SK-N-SH treated with all-trans-retinoic acid at 6 μM for 48 hours (cell line): ENCODE data around the gene SUCLG1.

ENCODE experiments used
- ATAC-seq: fragments of 200-7000 bp; cut with Tn5 transposase; 3 replicates; pipeline ENCODE4 v1.9.1; 2020; ENCODE audit warnings: mild to moderate bottlenecking, moderate library complexity
- ARNTL ChIP-seq: fragments of 450-650 bp; formaldehyde crosslinking; IDR thresholded peaks from 2 replicates; pipeline ENCODE4 v1.5.0; 2020; ENCODE audit warnings: low read depth, mild to moderate bottlenecking, moderate library complexity, borderline replicate concordance
- CREB5 ChIP-seq: fragments of 250-450 bp; sonication (Bioruptor Pico); IDR thresholded peaks from 2 replicates; pipeline ENCODE4 v1.5.1; 2020; ENCODE audit warnings: low read depth, mild to moderate bottlenecking, moderate library complexity
- CSRNP3 ChIP-seq: fragments of 250-450 bp; sonication (Bioruptor Pico); IDR thresholded peaks from 2 replicates; pipeline ENCODE4 v1.5.1; 2021; ENCODE audit warnings: mild to moderate bottlenecking, moderate library complexity
- ESRRG ChIP-seq: fragments of 250-450 bp; sonication (Bioruptor Pico); IDR thresholded peaks from 2 replicates; pipeline ENCODE4 v1.6.1; 2021; ENCODE audit warnings: mild to moderate bottlenecking
- GLIS3 ChIP-seq: fragments of 250-450 bp; sonication (Bioruptor Pico); IDR thresholded peaks from 2 replicates; pipeline ENCODE4 v1.5.0; 2020; ENCODE audit warnings: mild to moderate bottlenecking, moderate library complexity
- ISL1 ChIP-seq: fragments of 250-450 bp; sonication (Bioruptor Pico); IDR thresholded peaks from 2 replicates; pipeline ENCODE4 v2.1.2; 2022; ENCODE audit warnings: mild to moderate bottlenecking, moderate library complexity
- OSR1 ChIP-seq: fragments of 250-450 bp; sonication (Bioruptor Pico); IDR thresholded peaks from 2 replicates; pipeline ENCODE4 v1.8.0; 2022; ENCODE audit warnings: moderate library complexity, mild to moderate bottlenecking, inconsistent platforms
- POU6F1 ChIP-seq: fragments of 250-450 bp; sonication (Bioruptor Pico); IDR thresholded peaks from 2 replicates; pipeline ENCODE4 v1.8.0; 2021; ENCODE audit warnings: low read depth, mild to moderate bottlenecking, moderate library complexity, borderline replicate concordance
- SNAI2 ChIP-seq: fragments of 250-450 bp; sonication (Bioruptor Pico); IDR thresholded peaks from 2 replicates; pipeline ENCODE4 v1.5.0; 2020; ENCODE audit warnings: mild to moderate bottlenecking, moderate library complexity
- TCF4 ChIP-seq: fragments of 250-450 bp; sonication (Bioruptor Pico); IDR thresholded peaks from 2 replicates; pipeline ENCODE4 v1.8.0; 2021; ENCODE audit warnings: mild to moderate bottlenecking, moderate library complexity, borderline replicate concordance
- TOX ChIP-seq: fragments of 250-450 bp; sonication (Bioruptor Pico); IDR thresholded peaks from 2 replicates; pipeline ENCODE4 v1.8.0; 2021; ENCODE audit warnings: mild to moderate bottlenecking, moderate library complexity, borderline replicate concordance
- TSHZ2 ChIP-seq: fragments of 250-450 bp; sonication (Bioruptor Pico); IDR thresholded peaks from 2 replicates; pipeline ENCODE4 v1.5.0; 2020; ENCODE audit warnings: mild to moderate bottlenecking, moderate library complexity
- ZC3H10 ChIP-seq: fragments of 250-450 bp; sonication (Bioruptor Pico); IDR thresholded peaks from 2 replicates; pipeline ENCODE4 v1.5.1; 2021; ENCODE audit warnings: mild to moderate bottlenecking, moderate library complexity
- ZFP3 ChIP-seq: fragments of 250-450 bp; sonication (Bioruptor Pico); IDR thresholded peaks from 2 replicates; pipeline ENCODE4 v1.5.0; 2020; ENCODE audit warnings: mild to moderate bottlenecking, moderate library complexity
- ZFP30 ChIP-seq: fragments of 450-650 bp; formaldehyde crosslinking; IDR thresholded peaks from 2 replicates; pipeline ENCODE4 v1.5.0; 2022; ENCODE audit warnings: mild to moderate bottlenecking, moderate library complexity
- ZNF70 ChIP-seq: fragments of 450-650 bp; formaldehyde crosslinking; IDR thresholded peaks from 2 replicates; pipeline ENCODE4 v1.5.0; 2020; ENCODE audit warnings: mild to moderate bottlenecking, moderate library complexity
- ZNF8 ChIP-seq: fragments of 450-650 bp; formaldehyde crosslinking; IDR thresholded peaks from 2 replicates; pipeline ENCODE4 v1.5.0; 2020; ENCODE audit warnings: mild to moderate bottlenecking, moderate library complexity

The SUCLG1 gene

GRCh38 chr2:84389794-84390193 lies 69.3 kb downstream of the SUCLG1 start:
- no peak for ATAC-seq
- TF ChIP-seq GLIS3 (CRISPR knock-in tag) (no peak), ESRRG (CRISPR knock-in tag) (no peak), ARNTL (CRISPR knock-in tag) (no peak), ZNF8 (no peak), CSRNP3 (CRISPR knock-in tag) (no peak), TSHZ2 (CRISPR knock-in tag) (no peak), ZFP30 (CRISPR knock-in tag) (no peak), OSR1 (no peak), ISL1 (no peak), SNAI2 (CRISPR knock-in tag) (no peak)

GRCh38 chr2:84388921-84389490 lies 70.1 kb downstream of the SUCLG1 start:
- TF ChIP-seq TCF4 (CRISPR knock-in tag), result no peak
- no peak for TF ChIP-seq ZC3H10
- no peak for TF ChIP-seq TSHZ2 (CRISPR knock-in tag)
- no peak for TF ChIP-seq ISL1
- TF ChIP-seq TOX (CRISPR knock-in tag), result no peak
- no peak for TF ChIP-seq ZNF8
- no peak for TF ChIP-seq CSRNP3 (CRISPR knock-in tag)
- no peak for TF ChIP-seq SNAI2 (CRISPR knock-in tag)
- no peak for TF ChIP-seq ESRRG (CRISPR knock-in tag)
- TF ChIP-seq ARNTL (CRISPR knock-in tag), result no peak
- no peak for TF ChIP-seq ZNF70 (CRISPR knock-in tag)
- no peak for TF ChIP-seq POU6F1 (CRISPR knock-in tag)
- ATAC-seq, result no peak

GRCh38 chr2:84388133-84388532 lies 70.9 kb downstream of the SUCLG1 start:
- TF ChIP-seq CREB5 (no peak), TSHZ2 (CRISPR knock-in tag) (no peak), ZFP3 (CRISPR knock-in tag) (no peak), ARNTL (CRISPR knock-in tag) (no peak), TOX (CRISPR knock-in tag) (no peak)
- no peak for ATAC-seq
